8988T (cell line): ENCODE measurements around the gene SFI1.
"Not testable (repeated sequence)": the region's sequence is repeated elsewhere in the genome, so short reads cannot be mapped to it uniquely, and the experiment has no call there.

ENCODE experiments used
- DNase-seq: peaks from one replicate; pipeline ENCODE4 v3.0.0; 2011

The SFI1 gene

DNA sequence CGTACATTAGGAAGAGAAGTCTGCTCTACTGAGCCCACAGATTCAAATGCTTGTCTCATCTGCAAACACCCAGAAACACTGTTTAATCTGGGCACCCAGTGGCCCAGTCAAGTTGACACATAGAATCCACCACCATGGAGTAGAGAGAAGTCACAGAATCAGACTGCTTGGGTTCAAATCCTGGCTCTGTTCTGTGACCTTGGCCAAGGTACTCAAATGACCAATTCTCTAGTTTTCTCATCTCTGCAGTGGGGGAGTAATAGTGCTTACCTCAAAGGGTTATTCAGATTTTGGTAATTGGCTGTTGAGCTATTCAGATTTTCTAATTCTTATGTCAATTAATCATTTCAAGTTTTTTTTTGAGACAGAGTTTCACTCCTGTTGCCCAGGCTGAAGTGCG, 93.8 kb downstream of the SFI1 start:
- not testable (repeated sequence) for DNase-seq

- no peak for DNase-seq
Measured at GRCh38 chr22:31595271-31595670, 98.9 kb downstream of the SFI1 start.

DNA sequence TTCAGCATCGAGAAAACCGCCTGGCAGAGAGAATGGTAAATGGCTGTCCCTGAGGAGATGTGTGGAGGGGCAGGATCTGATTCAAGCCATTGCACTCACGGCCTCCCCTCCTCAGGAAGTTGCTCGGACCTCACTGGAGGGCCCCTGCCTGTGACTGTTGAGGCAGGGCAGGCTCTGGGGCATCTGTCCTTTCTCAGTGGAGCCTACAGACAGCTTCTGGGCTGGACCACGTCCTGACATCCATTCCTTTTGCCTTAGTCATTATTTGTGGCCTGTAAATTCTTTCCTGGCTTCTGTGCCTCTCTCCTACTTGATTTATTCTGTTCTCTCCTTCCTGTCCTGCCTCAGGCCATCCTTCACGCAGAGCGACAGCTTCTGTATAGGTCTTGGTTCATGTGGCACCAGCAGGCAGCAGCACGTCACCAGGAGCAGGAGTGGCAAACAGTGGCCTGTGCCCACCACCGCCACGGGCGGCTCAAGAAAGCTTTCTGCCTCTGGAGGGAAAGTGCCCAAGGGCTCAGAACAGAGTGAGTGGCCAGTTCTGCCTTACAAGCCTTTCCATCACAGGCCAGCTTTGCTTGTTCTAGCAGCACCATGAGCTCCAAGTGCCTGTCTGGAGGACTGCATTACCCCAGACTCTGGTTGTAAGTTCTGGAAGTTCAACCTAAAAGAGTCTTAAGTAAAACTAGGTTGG, 106.1 kb downstream of the SFI1 start:
- DNase-seq, result no peak

DNA sequence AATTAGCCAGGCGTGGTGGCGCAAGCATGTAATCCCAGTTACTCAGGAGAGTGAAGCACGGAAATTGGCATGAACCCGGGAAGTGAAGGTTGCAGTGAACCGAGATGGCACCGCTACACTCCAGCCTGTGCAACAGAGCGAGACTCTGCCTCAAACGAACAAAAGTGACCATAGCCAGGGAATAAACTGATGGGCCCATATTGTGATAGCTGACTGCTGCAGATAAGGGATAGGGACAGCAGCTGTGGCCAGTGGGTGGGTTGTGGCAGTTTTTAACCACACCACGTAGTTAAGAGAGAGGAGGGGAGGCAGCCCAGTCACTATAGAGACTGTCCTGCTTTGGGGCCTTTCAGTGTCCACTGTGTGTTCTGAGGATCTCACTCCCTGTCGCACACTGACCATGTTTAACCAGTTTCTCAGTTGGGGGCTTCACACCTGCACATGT, 106.8 kb downstream of the SFI1 start:
- no peak for DNase-seq

DNA sequence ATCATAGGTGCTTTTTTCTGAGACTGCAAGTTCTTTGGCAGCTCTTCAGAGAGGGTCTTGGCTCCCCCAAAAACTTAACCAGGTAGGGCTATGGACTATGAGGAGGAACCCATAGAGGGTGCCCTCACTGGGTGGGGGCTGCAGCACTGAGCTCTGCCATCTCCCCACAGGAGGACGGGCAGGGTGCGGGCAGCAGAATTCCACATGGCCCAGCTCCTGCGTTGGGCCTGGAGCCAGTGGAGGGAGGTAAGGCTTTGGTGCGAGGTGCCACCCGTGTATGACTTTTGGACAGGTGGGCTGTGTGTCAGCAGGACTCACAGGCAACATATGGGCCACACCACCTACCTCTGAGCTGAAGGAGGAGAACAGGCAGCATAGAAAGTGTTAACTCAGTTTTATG, 107.2 kb downstream of the SFI1 start:
- DNase-seq, result no peak

- no peak for DNase-seq
Measured at GRCh38 chr22:31604137-31604705, 107.9 kb downstream of the SFI1 start.

DNA sequence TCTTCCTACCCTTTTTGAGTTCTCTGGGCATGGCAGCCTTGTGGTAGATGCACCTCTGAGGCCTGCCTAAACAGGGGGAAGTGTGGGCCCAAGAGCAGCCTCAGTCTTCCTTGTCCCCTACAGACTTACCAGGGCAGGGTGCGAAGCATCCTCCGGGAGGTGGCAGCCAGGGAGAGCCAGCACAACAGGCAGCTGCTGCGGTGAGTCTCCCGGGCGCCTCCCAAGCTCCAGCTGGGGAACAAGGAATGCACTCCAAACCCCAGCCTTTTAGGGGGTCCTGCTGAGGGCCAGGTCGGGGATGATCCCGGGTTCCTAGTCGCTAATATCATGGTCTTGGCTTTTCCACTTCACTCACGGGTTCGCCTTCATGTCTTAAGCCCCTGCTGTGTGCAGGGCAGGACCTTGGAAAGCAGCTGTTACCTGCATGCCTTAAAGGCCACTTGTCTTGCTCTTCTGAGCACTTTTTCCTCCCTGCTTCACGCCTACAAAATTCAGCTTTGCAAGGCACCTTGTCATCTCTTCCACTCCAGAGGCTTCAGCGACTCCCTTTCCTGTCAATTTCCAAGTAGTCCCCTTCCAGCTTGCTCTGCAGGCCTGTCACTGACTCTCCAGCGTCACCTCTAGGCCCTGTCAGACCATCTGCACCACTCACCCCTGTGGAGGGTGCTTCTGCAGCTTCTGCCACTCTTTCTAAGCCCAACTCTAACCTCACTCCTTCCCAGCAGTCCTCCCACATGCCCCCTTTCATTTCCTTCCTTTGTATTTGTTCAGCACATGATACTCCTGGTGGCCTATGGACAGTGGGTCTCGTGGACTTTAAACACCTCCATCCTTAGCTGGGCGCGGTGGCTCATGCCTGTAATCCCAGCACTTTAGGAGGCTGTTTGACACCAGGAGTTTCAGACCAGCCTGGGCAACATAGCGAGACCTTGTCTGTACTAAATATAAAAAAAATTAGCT, 108.7 kb downstream of the SFI1 start:
- no peak for DNase-seq

DNA sequence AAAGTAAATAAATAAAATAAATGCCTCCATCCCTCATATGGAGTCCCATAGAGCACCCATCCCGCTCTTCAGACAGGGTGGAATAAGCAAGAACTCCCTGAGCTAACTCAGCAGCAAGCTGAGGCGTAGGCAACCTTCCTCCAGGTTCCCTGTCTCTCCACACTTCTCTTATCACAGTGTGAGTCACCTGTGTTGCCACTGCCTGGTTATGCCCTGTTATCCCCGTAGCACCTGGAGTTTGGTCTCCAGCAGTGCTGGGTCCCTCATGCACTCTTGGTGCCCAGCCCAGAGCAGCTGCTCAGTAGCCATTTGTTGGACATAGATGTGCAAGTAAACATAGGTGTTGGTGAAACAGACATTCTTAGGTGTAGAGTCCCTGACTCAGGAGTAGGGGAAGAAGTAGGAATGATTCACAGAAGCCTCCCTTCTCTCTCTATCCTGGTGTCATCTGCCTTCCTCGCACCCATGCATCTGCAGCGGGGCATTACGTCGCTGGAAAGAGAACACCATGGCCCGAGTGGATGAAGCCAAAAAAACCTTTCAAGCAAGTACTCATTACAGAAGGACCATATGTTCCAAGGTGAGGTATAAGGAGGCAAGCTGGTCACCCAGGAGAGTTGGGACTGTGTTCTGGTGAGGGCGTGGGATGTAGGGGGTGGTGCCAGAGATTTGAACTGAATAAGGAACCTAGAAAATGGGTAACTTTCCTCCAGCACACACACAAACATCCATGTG, 109.7 kb downstream of the SFI1 start:
- DNase-seq, result no peak

- no peak for DNase-seq
Measured at GRCh38 chr22:31607696-31608095, 111.4 kb downstream of the SFI1 start.

DNA sequence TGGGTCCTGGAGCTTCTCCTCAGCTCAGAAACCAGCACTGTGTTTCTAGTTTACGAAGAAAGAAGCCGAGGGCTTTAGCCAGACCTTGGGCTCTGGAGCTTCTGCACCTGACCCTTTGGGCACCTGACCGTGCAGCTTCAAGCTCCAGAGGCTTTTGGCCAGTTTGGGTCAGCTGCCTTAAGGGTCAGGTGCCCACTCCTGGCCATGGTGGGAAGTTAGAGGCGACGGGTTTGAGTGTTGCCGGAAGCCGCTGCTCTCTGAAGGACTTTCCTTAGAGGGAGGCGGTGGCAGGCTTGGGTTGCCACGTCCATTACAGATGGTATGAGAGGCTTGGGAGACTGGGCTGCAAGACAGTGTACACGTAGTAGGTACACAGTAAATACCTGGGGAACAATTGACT, 113.4 kb downstream of the SFI1 start:
- DNase-seq, result no peak

DNA sequence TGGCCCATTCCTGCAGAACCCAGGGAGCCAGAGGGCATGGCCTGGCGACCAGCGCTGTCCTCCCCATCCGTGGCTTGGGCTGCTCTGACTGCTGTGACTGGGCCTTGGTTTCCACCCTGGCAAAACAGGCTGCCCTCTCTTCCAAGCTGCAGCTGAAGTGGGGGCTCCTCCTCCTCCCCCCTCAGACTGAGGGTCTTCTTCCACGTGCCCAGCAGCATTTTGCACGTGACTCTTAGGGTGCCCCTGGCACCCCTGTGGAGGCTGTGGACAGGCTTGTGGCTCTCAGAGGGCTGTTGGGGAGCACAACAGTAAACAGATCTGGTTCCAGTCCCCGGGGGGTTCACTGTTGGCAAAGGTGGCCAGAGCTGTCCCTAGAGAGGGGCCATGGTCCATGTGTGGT, 114.3 kb downstream of the SFI1 start:
- DNase-seq, result no peak

DNA sequence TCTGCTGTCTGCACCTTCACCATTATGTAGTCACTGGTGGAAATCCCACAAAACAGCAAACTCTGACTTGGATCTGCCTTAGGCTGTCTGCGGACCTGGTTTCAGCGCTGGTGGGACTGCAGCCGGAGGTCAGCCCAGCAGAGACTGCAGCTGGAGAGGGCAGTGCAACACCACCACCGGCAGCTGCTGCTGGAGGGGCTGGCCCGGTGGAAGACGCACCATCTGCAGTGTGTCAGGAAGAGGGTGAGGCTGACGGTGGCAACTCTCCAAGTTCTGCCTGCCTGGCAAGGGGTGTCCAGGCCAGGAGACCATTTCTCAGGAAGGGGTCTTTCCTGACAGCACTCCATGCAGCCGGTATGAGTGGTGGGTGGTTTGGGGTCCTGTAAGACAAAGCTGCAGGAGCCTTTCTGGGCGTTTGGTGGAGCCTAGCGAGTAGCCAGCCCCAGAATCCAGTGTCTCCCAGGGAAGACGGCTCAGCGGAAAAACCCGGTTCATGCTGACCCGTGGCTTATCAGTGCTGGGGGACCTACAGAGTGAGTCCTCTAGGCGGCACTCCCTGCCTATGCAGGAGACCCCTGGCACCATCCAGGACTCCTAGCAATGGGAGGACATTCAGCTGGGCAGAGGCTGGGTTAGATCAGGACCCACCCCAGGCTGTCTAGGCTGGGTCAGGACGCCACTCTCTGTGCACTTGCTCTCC, 114.9 kb downstream of the SFI1 start:
- DNase-seq, result no peak

DNA sequence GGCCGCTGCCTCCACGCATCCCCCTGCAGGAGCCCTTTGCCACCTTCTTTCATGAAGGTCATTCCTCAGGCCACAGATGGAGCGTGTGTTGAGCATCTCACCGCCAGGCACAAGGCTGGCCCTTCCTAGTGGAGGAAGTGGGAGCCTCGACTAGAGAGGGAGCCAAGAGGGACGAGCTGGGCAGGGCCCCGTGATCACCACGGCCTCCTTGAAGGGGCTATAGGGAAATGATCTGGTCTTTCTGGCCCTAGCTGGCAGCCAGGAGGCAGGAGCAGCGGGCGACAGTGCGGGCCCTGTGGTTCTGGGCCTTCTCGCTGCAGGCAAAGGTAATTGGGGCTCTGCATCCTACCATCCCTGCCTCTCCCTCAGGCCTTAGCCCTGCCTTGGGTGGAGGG, 116.6 kb downstream of the SFI1 start:
- no peak for DNase-seq

- DNase-seq, result no peak
Measured at GRCh38 chr22:31613286-31613903, 117.1 kb downstream of the SFI1 start.

DNA sequence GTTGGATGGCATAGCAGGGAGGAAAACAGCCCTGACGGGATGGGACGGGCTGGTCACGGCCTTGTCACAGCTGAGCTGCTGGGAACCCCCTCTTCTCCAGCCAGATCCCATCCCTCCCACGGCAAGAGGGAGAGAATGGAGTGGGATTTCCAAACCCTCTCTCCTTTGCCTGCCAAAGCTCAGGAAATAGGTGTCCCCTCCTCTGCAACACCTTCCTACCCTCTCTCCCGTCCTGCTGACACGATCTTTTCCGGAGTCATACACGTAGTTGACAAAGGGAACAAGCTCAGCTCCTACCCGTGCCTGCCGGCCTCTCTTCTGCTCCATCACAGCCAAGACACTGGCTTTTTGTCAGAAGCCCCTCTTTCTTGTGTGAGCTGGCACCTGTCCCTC, 117.6 kb downstream of the SFI1 start:
- no peak for DNase-seq

- DNase-seq, result no peak
Measured at GRCh38 chr22:31614781-31615490, 118.6 kb downstream of the SFI1 start.

DNA sequence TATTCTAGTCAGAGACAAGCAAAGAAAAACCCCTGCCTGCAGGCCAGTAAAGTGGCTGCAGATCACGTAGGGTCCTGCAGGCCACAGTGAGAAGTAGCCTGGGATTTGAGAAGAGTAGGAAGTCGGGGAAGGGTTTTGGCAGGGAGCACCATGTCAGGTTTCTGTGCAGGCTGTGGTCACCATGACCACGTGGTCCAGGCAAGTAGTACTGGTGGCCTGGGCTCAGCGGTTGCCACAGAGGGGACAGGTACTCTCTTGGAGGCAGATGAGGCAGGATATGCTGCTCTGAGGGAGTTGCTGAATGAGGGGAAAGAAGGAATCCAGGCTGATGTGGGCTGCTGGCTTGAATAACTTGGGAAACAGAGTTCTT, 119.1 kb downstream of the SFI1 start:
- no peak for DNase-seq

DNA sequence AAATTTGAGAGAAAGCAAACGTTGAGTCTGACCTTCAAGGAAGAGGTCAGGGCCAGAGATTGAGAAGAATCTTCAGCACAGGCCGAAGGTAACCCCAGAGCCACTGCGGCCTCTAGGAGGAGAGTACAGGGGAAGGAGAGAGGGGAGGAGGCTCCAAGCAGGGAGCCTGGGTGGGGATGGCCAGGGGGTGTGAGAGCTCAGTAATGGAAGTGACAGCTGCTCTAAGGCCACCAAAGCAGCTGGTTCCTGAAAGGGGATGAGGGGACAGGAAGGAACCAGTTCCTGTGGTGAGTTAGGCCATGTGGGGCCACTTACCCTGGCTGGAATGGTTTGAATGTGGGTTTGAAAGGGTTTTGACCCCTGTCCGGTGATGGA, 119.6 kb downstream of the SFI1 start:
- DNase-seq, result no peak

DNA sequence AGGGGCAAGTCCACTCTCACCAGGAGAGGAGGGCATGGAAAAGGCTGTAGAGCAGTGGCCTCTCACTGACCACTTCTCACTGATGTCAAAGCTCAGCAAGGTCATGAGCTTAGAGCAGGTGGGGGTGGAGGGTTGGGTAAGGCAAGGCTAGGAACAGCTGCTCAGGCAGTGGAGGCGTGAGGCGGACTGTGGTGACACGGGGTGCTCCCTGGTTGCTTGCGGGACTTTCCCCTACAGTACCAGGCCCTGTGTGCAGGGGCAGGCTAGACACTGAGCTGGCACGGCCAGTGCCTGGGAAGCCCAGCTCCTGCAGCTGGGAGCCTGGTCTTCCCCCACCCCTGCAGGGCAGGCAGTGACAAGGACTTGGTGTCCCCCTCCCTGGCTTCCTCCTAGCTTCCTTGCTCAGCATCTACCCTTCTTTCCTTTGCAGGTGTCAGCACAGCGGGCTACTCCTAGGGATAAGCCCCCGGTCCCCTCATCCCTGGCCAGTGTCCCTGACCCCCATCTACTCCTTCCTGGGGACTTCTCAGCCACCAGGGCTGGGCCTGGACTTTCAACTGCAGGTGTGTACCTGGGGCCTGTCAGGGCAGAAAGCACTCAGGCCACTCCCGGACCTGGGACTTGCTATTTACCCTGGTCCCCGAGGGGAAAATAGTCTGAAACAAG, 120.1 kb downstream of the SFI1 start:
- DNase-seq, result no peak

GRCh38 chr22:31618057-31618456, 121.7 kb downstream of the SFI1 start:
- DNase-seq, result no peak
